EL (cell line): ENCODE data around the gene RNU1-1.
"Not testable (repeated sequence)": the region's sequence is repeated elsewhere in the genome, so short reads cannot be mapped to it uniquely, and the experiment has no call there.

Experiments used
- DNase-seq: peaks from one replicate; pipeline ENCODE4 v3.0.0-alpha.2; 2016

RNU1-1 gene

GRCh38 chr1:16491056-16491675 lies 22.9 kb downstream of the RNU1-1 start:
- no peak for DNase-seq

- not testable (repeated sequence) for DNase-seq
Observed at GRCh38 chr1:16489195-16489880, 24.7 kb downstream of the RNU1-1 start.

GRCh38 chr1:16487011-16487410 lies 27.1 kb downstream of the RNU1-1 start:
- DNase-seq: not testable (repeated sequence)

- DNase-seq: not testable (repeated sequence)
Observed at GRCh38 chr1:16486316-16486715, 27.8 kb downstream of the RNU1-1 start.

GRCh38 chr1:16484931-16485330 lies 29.2 kb downstream of the RNU1-1 start:
- no peak for DNase-seq

GRCh38 chr1:16484501-16484835 lies 29.6 kb downstream of the RNU1-1 start:
- no peak for DNase-seq

- not testable (repeated sequence) for DNase-seq
Observed at GRCh38 chr1:16483639-16484500, 30.2 kb downstream of the RNU1-1 start.

- not testable (repeated sequence) for DNase-seq
Observed at GRCh38 chr1:16483146-16483545, 30.9 kb downstream of the RNU1-1 start.

- no peak for DNase-seq
Observed at GRCh38 chr1:16478091-16478490, 36.0 kb downstream of the RNU1-1 start.

- DNase-seq: not testable (repeated sequence)
Observed at GRCh38 chr1:16475771-16476770, 38.0 kb downstream of the RNU1-1 start.

- not testable (repeated sequence) for DNase-seq
Observed at GRCh38 chr1:16474891-16475290, 39.2 kb downstream of the RNU1-1 start.

GRCh38 chr1:16474166-16474800 lies 39.8 kb downstream of the RNU1-1 start:
- DNase-seq: no peak

GRCh38 chr1:16468558-16468957 lies 45.5 kb downstream of the RNU1-1 start:
- DNase-seq: no peak

- no peak for DNase-seq
Observed at GRCh38 chr1:16464917-16465625, 49.0 kb downstream of the RNU1-1 start.
